HUES6 (cell line): Measurements from ENCODE around the gene CAMK1D.
"Not testable (repeated sequence)": the region's sequence is repeated elsewhere in the genome, so short reads cannot be mapped to it uniquely, and the experiment has no call there.

Experiments used
- H3K27ac ChIP-seq: 2 replicates; pipeline ENCODE4 v1.7.0; 2013; ENCODE audit warnings: low read depth, mild to moderate bottlenecking, low read length, inconsistent platforms
- H3K27me3 ChIP-seq: 2 replicates; pipeline ENCODE4 v1.6.1; 2013; ENCODE audit warnings: low read length; ENCODE audit not compliant: control insufficient read depth, insufficient read depth
- H3K36me3 ChIP-seq: 2 replicates; pipeline ENCODE4 v1.6.1; 2013; ENCODE audit warnings: low read length; ENCODE audit not compliant: control insufficient read depth, insufficient read depth
- H3K4me1 ChIP-seq: 2 replicates; pipeline ENCODE4 v1.6.1; 2013; ENCODE audit warnings: low read length; ENCODE audit not compliant: control insufficient read depth, insufficient read depth
- H3K4me3 ChIP-seq: 2 replicates; pipeline ENCODE4 v1.5.1; 2013; ENCODE audit warnings: low read depth, low read length
- H3K9ac ChIP-seq: one replicate; pipeline ENCODE4 v1.6.1; 2013; ENCODE audit warnings: mild to moderate bottlenecking, low read length
- H3K9me3 ChIP-seq: 2 replicates; pipeline ENCODE4 v1.6.1; 2013; ENCODE audit warnings: low read depth, low read length; ENCODE audit not compliant: control insufficient read depth, insufficient read depth

The CAMK1D gene

DNA sequence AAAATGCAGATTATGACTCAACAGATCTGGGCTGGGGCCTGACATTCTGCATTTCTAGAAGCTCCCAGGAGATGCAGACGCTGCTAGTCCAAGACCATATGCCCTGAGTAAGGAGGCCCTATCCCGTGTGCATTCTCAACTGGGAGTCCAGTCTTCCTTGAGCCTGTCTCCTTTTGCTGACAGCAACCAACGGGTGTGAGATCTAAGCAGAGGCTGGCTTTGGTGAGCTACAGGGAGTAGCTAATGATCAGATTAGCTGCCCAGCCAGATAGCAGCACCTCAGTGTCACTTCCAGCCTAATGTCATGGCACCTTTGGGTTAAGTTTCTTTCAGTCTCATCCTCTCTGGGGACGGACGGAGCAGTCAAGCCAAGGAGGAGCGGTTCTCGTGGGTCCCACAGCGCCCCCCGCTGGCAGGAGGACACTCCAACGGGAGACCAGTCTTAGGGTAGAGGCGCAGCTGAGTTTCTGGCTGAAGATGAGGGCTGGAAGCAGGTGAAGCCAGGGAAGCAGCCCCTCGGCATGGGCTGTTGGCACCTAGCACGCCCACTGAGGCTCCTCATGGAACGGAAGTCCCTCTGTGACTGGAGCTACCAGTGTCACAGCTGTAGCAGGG lies 498.1 kb downstream of the CAMK1D start:
- no peak overlapping the region for H3K27ac ChIP-seq
- no peak overlapping the region for H3K9ac ChIP-seq
- no peaks in the 10 kb centered on the region for H3K9me3 ChIP-seq

DNA sequence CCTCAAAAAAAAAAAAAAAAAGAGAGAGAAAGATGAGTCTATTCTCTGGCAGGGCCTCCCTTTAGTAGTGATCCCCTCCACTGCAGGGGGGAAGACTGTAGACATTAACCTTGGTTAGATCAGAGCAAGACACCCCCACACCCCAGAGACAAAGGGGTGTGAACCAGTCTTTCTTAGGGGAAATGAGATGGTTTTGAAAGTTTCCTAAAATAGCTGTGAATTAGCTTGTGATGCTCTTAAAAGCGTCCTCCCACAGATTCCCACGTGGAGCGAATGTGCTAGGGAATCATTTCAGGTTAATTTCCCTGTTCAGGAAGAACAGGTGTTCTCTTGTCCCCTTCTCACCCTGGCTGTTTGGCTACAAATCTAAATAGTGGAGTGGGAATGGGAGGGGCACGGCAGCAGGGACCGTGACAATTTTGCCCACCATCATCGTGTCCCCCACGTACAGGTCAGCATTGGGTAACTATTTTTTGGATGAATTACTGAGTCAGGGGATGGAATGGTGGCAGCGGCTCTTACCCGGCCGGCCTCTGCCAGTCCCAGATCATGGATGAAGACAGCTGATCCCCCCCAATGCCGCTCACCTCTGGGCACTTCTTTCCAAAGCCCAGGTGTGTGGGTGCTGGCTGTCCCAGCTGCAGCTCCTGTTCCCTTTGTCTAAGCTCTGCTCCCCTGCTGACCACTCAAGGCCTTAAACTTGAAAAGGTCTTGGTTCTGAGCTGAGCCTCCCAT lies 499.3 kb downstream of the CAMK1D start:
- Histone ChIP-seq H3K27me3 (no peaks in the 10 kb centered on the region), H3K27ac (no peak overlapping the region), H3K4me1 (peaks cover 18% of the 10 kb centered on the region; the same call in 1 of the 2 replicates), H3K9ac (no peak overlapping the region), H3K9me3 (no peaks in the 10 kb centered on the region), H3K4me3 (no peak overlapping the region), H3K36me3 (no peaks in the 10 kb centered on the region)

More for the DNA sequence above, 498.1 kb downstream of the CAMK1D start:
- Histone ChIP-seq H3K27me3 (no peaks in the 10 kb centered on the region), H3K4me3 (no peak overlapping the region), H3K4me1 (peaks cover 18% of the 10 kb centered on the region; the same call in 1 of the 2 replicates), H3K36me3 (no peaks in the 10 kb centered on the region)

DNA sequence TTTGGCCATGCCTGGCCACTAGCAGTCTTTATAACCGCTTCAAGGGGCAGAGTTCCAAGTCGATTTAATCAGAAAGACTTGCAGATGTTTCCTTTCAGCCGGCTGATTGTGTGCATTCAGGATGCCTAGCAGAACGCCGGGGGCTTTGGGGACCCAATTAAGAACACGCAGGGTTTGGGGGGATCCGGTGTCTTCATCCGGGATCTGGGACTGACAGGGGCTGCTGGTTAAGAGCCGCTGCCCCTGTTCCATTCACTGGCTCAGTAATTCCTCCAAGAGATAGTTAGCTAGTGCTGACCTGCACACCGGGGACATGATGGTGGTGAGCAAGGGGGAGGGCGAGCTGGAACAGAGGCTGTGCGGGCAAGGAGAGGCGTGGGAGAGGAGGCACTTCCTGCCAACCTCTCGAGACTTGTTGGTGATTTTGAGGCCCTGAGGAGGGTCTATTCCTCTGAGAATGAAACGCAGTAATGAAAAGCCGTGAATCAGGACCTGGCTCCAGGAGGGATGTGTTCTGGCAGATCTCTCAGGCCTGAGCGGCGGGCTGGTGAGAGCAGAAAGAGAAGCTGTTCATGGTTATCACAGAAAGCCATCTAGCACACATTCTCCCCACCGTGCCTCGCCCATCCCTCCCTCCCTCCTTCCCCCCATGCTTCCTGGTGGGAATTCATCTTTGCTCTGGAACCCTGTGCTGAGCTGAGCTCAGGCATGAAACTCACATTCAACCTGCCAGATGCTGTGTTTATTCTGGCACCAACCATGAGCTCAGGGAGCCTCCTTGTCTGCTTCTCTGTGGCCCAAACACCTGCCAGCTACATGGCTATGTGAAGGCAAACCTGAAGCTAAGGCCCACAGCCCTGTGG lies 500.2 kb downstream of the CAMK1D start:
- peaks cover 17% of the 10 kb centered on the region; the same call in 1 of the 2 replicates for H3K4me1 ChIP-seq
- no peaks in the 10 kb centered on the region for H3K27me3 ChIP-seq
- no peak overlapping the region for H3K9ac ChIP-seq
- no peaks in the 10 kb centered on the region for H3K36me3 ChIP-seq
- H3K4me3 ChIP-seq, result no peak overlapping the region
- no peaks in the 10 kb centered on the region for H3K9me3 ChIP-seq
- no peak overlapping the region for H3K27ac ChIP-seq

DNA sequence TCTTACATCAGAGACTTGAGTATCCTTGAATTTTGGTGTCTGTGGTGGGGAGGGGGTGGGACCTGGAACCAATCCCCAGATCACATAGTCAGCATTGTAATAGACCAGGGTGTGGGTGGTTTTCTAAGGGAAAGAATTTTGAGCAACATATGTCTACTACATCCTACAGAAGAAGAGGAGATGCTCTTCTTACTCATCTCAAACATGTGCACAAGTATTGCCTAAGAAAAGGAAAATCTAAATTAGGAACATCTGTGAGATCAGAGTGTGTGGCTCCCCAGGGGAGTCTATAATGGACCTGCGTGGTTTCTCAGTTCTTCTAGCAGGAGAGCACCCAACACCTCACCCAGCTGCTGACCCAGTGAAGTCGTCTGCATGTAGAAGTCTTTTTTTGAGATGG lies 503.3 kb downstream of the CAMK1D start:
- H3K9me3 ChIP-seq, result no peaks in the 10 kb centered on the region
- no peak overlapping the region for H3K27ac ChIP-seq
- H3K36me3 ChIP-seq, result no peaks in the 10 kb centered on the region
- no peak overlapping the region for H3K4me3 ChIP-seq
- H3K9ac ChIP-seq, result no peak overlapping the region
- no peaks in the 10 kb centered on the region for H3K27me3 ChIP-seq
- H3K4me1 ChIP-seq, result peaks cover 6% of the 10 kb centered on the region; the same call in 1 of the 2 replicates

DNA sequence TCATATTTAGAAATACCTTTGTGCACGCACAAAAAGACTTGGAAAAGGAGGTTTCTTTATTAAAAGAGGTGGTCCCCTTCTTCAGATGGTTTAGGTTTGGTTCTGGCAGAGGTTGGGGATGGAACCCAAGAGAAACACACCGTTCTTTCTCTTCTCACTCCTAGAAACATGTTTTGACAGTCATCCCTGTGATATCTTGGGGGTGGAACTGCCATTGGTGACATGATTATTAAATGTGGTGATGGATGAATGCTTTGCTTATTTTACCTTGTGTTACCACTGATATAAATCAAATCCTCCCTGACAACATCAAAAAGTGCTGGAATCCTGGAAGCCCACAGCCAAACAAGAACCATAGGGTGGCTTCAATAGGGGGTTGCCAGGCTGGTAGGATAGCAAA lies 505.6 kb downstream of the CAMK1D start:
- Histone ChIP-seq H3K27me3 (no peaks in the 10 kb centered on the region), H3K9ac (no peak overlapping the region), H3K4me3 (no peak overlapping the region), H3K4me1 (peaks cover under 1% of the 10 kb centered on the region; the same call in 1 of the 2 replicates), H3K36me3 (no peaks in the 10 kb centered on the region), H3K9me3 (no peaks in the 10 kb centered on the region), H3K27ac (no peak overlapping the region)

DNA sequence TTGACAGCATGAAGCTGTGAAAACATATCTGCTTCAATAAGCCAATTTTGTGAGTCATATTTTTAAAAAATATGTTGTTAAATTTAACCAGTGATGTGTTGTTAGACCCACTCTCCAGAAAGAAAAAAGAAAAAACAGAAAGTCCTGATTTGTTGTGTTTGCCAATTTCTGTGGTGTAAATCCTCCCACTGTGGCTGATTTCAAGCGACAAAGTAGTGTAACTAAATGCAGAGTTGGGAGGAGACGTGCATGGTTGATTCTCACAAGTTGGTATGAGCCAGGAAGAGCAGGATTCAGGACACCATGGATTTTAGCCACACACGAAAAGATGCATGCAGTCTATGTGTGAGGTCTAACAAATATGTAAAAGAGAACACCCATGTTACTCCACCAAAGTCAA lies 513.1 kb downstream of the CAMK1D start:
- H3K4me3 ChIP-seq, result no peak overlapping the region
- no peak overlapping the region for H3K27ac ChIP-seq
- no peak overlapping the region for H3K9ac ChIP-seq
- no peaks in the 10 kb centered on the region for H3K27me3 ChIP-seq
- no peaks in the 10 kb centered on the region for H3K9me3 ChIP-seq
- H3K36me3 ChIP-seq, result no peaks in the 10 kb centered on the region
- H3K4me1 ChIP-seq, result no peaks in the 10 kb centered on the region

DNA sequence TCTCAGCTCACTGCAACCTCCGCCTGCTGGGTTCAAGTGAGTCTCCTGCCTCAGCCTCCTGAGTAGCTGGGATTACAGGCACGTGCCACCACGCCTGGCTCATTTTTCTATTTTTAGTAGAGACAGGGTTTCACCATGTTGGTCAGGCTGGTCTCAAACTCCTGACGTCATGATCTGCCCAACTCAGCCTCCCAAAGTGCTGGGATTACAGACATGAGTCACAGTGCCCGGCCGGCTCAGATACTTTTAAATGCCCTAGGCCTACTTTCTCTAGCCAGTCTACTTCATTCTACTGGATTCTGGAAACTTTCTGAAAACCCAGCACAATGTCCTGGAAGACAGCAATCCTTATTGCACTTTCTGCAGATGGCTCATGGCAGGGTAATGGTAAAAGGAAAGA lies 516.2 kb downstream of the CAMK1D start:
- not testable (repeated sequence) for H3K27me3 ChIP-seq, H3K9ac ChIP-seq, H3K36me3 ChIP-seq, H3K27ac ChIP-seq, H3K4me3 ChIP-seq, H3K9me3 ChIP-seq, H3K4me1 ChIP-seq

DNA sequence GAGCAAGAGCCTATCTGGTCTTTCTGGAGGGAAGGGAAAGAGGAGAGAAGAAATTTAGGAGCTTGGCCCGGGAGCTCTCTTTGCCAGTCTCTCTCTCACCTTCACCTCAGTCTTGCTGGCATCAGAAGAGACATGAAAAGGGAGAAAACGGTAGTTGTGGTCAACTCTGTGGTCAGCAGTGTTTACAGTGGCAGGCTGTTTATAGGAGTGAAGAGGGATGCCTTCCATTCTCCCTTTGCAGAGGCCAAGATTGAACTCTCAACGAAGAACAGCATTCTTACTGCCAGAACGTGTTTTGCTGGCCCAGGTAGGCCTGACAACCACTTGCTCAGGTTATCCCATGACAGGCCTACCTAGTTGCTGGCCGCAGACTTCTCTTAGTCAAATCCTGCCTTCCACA lies 518.9 kb downstream of the CAMK1D start:
- Histone ChIP-seq H3K27me3 (no peaks in the 10 kb centered on the region), H3K9ac (no peak overlapping the region), H3K36me3 (no peaks in the 10 kb centered on the region), H3K27ac (no peak overlapping the region), H3K4me1 (no peaks in the 10 kb centered on the region), H3K9me3 (no peaks in the 10 kb centered on the region), H3K4me3 (no peak overlapping the region)

DNA sequence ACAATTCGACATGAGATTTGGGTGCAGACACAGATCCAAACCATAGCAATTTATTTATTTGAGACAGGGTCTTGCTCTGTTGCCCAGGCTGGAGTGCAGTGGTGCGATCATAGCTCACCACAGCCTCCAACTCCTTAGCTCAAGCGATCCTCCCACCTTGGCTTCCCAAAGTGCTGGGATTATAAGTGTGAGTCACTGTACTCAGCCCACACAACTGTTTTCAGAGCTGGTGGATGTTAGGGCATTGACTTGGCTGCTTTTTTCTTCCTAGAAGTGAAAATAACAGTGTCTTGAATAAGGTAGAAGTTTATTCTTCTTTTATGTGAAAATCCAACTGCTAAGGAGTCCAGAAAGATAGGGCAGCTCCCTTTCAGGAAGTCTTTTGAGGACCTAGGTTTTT lies 520.1 kb downstream of the CAMK1D start:
- H3K4me1 ChIP-seq, result no peaks in the 10 kb centered on the region
- H3K9ac ChIP-seq, result no peak overlapping the region
- no peak overlapping the region for H3K4me3 ChIP-seq
- H3K36me3 ChIP-seq, result no peaks in the 10 kb centered on the region
- no peaks in the 10 kb centered on the region for H3K9me3 ChIP-seq
- no peaks in the 10 kb centered on the region for H3K27me3 ChIP-seq
- no peak overlapping the region for H3K27ac ChIP-seq

DNA sequence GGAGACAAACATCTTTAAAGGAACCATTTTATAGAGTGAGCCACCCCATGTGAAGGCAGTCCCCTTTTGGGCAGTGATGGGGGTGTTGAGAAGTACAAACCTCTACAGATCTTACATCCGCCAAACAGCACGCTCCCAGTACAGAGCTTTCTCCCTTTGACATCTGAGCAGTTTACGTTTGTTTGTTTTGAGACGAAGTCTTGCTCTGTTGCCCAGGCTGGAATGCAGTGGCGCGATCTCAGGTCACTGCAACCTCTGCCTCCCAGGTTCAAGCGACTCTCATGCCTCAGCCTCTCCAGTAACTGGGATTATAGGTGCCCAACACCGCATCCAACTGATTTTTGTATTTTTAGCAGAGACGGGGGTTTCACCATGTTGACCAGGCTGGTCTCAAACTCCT lies 523.2 kb downstream of the CAMK1D start:
- Histone ChIP-seq H3K27ac (no peak overlapping the region), H3K9ac (no peak overlapping the region), H3K36me3 (no peaks in the 10 kb centered on the region), H3K4me3 (no peak overlapping the region), H3K27me3 (no peaks in the 10 kb centered on the region), H3K4me1 (no peaks in the 10 kb centered on the region), H3K9me3 (no peaks in the 10 kb centered on the region)

DNA sequence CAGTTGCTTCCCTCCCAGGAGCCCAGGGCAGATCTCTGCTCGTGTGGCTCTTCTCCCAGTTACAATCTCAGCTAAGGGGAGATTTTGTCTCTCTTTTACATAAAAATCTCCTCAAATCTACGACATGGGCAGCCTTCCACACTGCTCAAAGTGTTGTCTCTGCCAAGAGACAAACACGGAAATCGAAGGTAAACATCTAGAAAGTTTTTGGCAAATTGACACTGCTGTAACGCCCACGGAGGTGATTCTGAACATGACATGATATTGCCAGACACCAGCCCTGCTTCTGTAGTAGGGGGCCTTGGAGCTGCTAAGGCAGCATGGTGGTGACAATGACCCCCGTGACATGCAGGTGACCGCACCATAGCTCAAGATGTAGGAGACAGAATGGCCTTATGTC lies 523.8 kb downstream of the CAMK1D start:
- no peaks in the 10 kb centered on the region for H3K9me3 ChIP-seq
- no peaks in the 10 kb centered on the region for H3K36me3 ChIP-seq
- no peaks in the 10 kb centered on the region for H3K27me3 ChIP-seq
- H3K4me1 ChIP-seq, result no peaks in the 10 kb centered on the region
- H3K4me3 ChIP-seq, result no peak overlapping the region
- H3K27ac ChIP-seq, result no peak overlapping the region
- no peak overlapping the region for H3K9ac ChIP-seq
